ENCODE data around the gene IRGQ. TPM values are rescaled to one million over a fixed set of nuclear protein-coding genes. Genes with fewer than 3 reads are reported as not detected.

The IRGQ gene
- polyA plus RNA-seq, 3 donors, result 1.8 to 49.6 (median 2.9) TPM

GRCh38 chr19:43634068-43634467, 38.1 kb upstream of the IRGQ start:
- H3K4me3 Mint-ChIP-seq, result no peak overlapping the region
- H3K27ac Mint-ChIP-seq, result no peak overlapping the region
- H3K27me3 Mint-ChIP-seq (ENCODE audit: low read depth in 3 of 3), result peaks cover 33 to 57% (median 47%) of the 10 kb centered on the region in 3 donors
- no peak overlapping the region for H2AFZ ChIP-seq (ENCODE audit: insufficient read depth, low read depth, low read length, poor library complexity, severe bottlenecking)
- 94% methylated on average over 3 of the region's 5 CpGs for WGBS (ENCODE audit: insufficient coverage)
- TF ChIP-seq CTCF (IDR thresholded peaks at IDR 0.05), result no peak
- H3K36me3 ChIP-seq (replicated peaks in 1 of 2; ENCODE audit: control insufficient read depth in 1 of 2, insufficient read depth in 2 of 2, low read length in 2 of 2), result no peaks in the 10 kb centered on the region
- intact Hi-C loops (cut with micrococcal nuclease), result no loop called here
- peaks cover 8% of the 10 kb centered on the region for H3K4me1 Mint-ChIP-seq
- H3K4me1 ChIP-seq (ENCODE audit: control insufficient read depth in 1 of 2, insufficient read depth in 2 of 2, low read length in 2 of 2), result no peaks in the 10 kb centered on the region
- no peak for DNase-seq
- no peak overlapping the region for H3K4me3 ChIP-seq (replicated peaks in 1 of 3; ENCODE audit: low read depth in 2 of 3, low read length in 3 of 3)
- no peak overlapping the region for H3K9ac ChIP-seq (ENCODE audit: insufficient read depth, low read length, poor library complexity, severe bottlenecking)
- H3K36me3 Mint-ChIP-seq, result peaks cover 4 to 5% of the 10 kb centered on the region in 2 donors
- H3K9me3 ChIP-seq (replicated peaks in 1 of 2; ENCODE audit: control insufficient read depth in 1 of 2, insufficient read depth in 1 of 2, low read length in 2 of 2), result peaks cover 0 to 8% of the 10 kb centered on the region in 2 donors
- peaks cover 0 to 13% (median 1%) of the 10 kb centered on the region in 7 donors for H3K9me3 Mint-ChIP-seq
- H3K4me2 ChIP-seq (replicated peaks; ENCODE audit: extremely low read depth, low read length, poor library complexity, severe bottlenecking), result no peak overlapping the region
- no peak overlapping the region for H3K27ac ChIP-seq (ENCODE audit: low read depth in 1 of 2, low read length in 2 of 2)
- H4K20me1 ChIP-seq (ENCODE audit: insufficient read depth, low read length), result no peaks in the 10 kb centered on the region
- H3K27me3 ChIP-seq (ENCODE audit: control insufficient read depth in 2 of 2, insufficient read depth in 2 of 2, low read length in 2 of 2), result peaks cover 21 to 42% of the 10 kb centered on the region in 2 donors
- no peaks in the 10 kb centered on the region for H3K79me2 ChIP-seq (ENCODE audit: insufficient read depth, low read length)

- no peak for TF ChIP-seq CTCF (IDR thresholded peaks at IDR 0.05)
Measured at GRCh38 chr19:43633520-43633919, 37.6 kb upstream of the IRGQ start.

More at GRCh38 chr19:43633520-43633919, 37.6 kb upstream of the IRGQ start:
- H3K27ac ChIP-seq (ENCODE audit: low read depth in 1 of 2, low read length in 2 of 2), result no peak overlapping the region
- no peaks in the 10 kb centered on the region for H4K20me1 ChIP-seq (ENCODE audit: insufficient read depth, low read length)
- peak overlapping the region in 1 of 2 donors; percentile 63 for H3K4me3 Mint-ChIP-seq
- DNase-seq, result no peak
- no peaks in the 10 kb centered on the region for H3K4me1 ChIP-seq (ENCODE audit: control insufficient read depth in 1 of 2, insufficient read depth in 2 of 2, low read length in 2 of 2)
- no peak overlapping the region for H3K27ac Mint-ChIP-seq
- H3K27me3 Mint-ChIP-seq (ENCODE audit: low read depth in 3 of 3), result peaks cover 27 to 51% (median 41%) of the 10 kb centered on the region in 3 donors
- H3K9me3 Mint-ChIP-seq, result peaks cover 0 to 11% (median 2%) of the 10 kb centered on the region in 7 donors
- no CpG with 5 or more reads among the region's 4 CpGs for WGBS (ENCODE audit: insufficient coverage)
- H2AFZ ChIP-seq (ENCODE audit: insufficient read depth, low read depth, low read length, poor library complexity, severe bottlenecking), result no peak overlapping the region
- H3K36me3 ChIP-seq (replicated peaks in 1 of 2; ENCODE audit: control insufficient read depth in 1 of 2, insufficient read depth in 2 of 2, low read length in 2 of 2), result no peaks in the 10 kb centered on the region
- no peaks in the 10 kb centered on the region for H3K79me2 ChIP-seq (ENCODE audit: insufficient read depth, low read length)
- peaks cover 0 to 2% of the 10 kb centered on the region in 2 donors for H3K9me3 ChIP-seq (replicated peaks in 1 of 2; ENCODE audit: control insufficient read depth in 1 of 2, insufficient read depth in 1 of 2, low read length in 2 of 2)
- peaks cover 15 to 37% of the 10 kb centered on the region in 2 donors for H3K27me3 ChIP-seq (ENCODE audit: control insufficient read depth in 2 of 2, insufficient read depth in 2 of 2, low read length in 2 of 2)
- H3K36me3 Mint-ChIP-seq, result peaks cover 2 to 3% of the 10 kb centered on the region in 2 donors
- no peak overlapping the region for H3K4me2 ChIP-seq (replicated peaks; ENCODE audit: extremely low read depth, low read length, poor library complexity, severe bottlenecking)
- H3K4me1 Mint-ChIP-seq, result peaks cover 4% of the 10 kb centered on the region
- intact Hi-C loops (cut with micrococcal nuclease), result no loop called here
- H3K9ac ChIP-seq (ENCODE audit: insufficient read depth, low read length, poor library complexity, severe bottlenecking), result no peak overlapping the region
- no peak overlapping the region for H3K4me3 ChIP-seq (replicated peaks in 1 of 3; ENCODE audit: low read depth in 2 of 3, low read length in 3 of 3)

All from CD14-positive monocyte (primary cell).